Muscle of back (tissue), 11 donors: ENCODE results near the gene NLRP9. TPM values are rescaled to one million over a fixed set of nuclear protein-coding genes. Genes with fewer than 3 reads are reported as not detected.

Experiments used
- DNase-seq, 3 donors: peaks; one replicate each; pipeline versions ENCODE4 v3.0.0 to v3.0.0-alpha.2; 2013
- polyA plus RNA-seq, 10 donors: library from polyadenylated mRNA; unstranded; fragments of 120-200 nt; gene quantifications; one replicate each; pipeline ENCODE4 v1.2.1, GENCODE V29; 2013; ENCODE audit not compliant: insufficient read length in 10 of 10

Gene NLRP9
- polyA plus RNA-seq, 10 donors = 0.07 to 0.08 TPM; not detected in 8

DNA sequence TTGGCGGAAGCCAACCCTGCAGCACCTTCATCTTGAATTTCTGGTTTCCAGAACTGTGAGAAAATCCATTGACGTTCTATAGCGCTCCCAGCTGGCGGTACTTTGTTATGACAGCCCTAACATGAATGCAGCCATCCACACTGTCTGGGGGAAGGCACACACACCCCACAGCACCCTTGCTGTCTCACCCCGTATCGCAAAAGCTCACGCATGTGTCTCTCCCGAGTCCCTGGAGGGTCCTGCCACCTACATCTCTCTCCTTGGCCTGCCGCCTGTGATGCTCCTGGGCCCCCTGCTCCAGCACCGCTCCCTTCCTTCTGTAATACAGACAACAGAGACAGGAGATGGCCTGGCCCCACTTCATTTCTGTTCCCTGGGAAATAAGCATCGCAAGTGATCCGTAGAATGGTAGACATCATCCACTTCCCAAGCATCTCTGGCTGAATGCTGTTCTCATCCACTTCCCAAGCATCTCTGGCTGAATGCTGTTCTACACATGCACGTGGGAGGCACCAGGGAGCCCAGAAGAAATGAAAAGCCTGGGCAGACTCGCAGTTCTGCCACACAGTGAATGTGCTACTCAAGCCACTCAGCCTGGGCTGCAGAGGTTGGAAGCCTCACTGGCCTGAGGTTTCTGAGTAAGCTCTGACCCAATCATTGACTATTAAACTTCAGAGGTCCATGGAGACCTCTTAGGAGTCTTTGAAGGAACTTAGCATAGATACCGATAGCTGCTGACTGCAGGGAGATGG, 33.5 kb downstream of the NLRP9 start:
- DNase-seq = no peak

DNA sequence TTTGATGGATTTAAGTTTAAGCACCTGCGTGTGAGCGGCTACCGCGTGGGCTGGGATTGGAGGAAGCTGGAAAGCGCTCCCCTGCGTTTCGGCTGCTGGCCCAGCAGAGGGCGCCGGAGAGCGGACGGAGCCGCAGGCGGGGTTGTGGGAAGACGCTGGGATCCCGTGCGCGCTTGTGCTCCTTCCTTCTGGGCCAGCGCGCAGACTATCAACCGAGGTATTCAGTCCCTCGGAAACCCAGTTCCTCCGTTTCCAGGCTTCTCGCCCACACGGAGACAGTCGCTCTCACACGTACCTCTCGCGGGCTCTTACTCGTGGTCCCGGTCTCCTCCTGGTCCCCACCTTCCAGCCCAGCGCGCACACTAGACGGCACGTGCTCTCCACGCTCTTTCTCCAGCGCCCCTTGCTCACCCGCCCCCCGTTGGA, 34.4 kb downstream of the NLRP9 start:
- DNase-seq = peak in 2 of 3 donors; percentile 24 to 43

DNA sequence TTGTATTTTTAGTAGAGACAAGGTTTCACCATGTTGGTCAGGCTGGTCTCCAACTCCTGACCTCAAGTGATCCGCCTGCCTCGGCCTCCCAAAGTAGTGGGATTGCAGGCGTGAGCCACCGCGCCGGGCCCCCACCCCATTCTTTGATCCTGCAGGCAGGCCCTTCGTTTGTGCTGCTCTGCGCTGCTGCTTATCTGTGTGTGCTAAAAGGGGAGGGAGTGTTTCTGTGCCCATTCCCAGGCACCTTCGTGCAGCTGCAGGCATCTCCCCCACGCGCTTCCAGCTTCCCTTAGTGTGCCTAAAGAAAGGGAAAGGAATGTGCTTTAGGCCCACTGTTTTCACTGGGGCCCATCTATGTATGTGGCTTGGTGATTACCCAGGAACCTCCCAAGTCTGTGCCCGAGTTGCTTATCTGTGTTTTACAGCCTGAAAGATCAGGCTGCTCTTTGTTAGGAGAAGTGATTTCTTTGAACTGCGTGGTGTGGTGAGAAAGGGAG, 36.0 kb downstream of the NLRP9 start:
- DNase-seq = no peak

DNA sequence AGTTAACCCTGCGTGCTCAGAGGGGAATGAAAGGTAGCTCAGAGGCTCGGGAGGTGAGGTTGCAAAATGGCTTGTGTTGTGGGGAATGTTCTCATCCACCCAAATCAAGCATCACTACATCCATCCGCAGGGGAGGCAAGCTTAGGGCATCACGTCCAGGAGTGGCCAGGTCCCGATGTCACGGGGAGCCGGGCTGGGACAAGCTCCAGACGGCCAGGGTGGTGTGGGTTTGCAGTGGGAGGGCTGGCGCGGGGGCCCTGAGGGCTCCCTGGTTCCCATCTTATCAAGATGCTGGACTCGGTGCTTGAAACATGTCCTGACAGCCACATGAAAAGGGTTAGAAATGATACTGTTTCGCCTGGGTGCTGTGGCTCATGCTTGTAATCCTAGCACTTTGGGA, 37.4 kb downstream of the NLRP9 start:
- no peak for DNase-seq

DNA sequence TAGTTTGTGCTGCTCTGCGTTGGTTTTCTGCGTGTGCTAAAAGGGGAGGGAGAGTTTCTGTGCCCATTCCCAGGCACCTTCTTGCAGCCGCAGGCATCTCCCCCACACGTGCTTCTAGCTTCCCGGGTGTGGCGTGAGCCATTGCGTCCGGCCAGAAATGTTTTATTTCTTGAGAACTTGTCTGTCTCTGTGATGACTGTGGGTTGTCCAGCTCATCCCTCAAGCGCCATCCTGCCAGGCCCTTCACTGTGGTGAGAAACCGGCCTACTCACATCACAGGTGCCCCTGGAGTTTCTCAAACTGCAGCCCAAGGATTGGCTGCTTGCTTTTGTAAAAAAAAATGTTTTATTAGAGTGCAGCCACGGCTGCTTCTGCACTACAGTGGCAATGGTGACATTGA, 39.0 kb downstream of the NLRP9 start:
- DNase-seq = no peak

DNA sequence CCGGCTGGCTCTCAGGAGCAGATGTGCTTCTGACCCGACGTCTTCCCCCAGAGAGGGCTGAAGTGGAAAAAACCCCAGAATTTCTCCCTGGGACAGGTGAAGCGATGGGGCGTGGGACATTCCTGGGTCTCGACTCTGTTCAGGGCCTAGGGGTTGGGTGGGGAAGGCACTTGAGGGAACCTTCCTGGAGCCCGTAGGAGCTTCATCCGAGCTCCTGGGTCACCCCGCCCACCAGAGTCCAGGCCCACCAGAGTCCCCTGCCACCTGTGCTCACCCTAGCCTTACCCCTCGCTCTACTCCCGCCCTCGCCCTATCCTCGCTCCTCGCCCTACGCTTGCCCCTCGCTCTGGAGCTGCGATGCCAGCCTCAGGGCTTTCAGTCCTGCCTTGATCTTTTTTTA, 39.9 kb downstream of the NLRP9 start:
- no peak for DNase-seq

DNA sequence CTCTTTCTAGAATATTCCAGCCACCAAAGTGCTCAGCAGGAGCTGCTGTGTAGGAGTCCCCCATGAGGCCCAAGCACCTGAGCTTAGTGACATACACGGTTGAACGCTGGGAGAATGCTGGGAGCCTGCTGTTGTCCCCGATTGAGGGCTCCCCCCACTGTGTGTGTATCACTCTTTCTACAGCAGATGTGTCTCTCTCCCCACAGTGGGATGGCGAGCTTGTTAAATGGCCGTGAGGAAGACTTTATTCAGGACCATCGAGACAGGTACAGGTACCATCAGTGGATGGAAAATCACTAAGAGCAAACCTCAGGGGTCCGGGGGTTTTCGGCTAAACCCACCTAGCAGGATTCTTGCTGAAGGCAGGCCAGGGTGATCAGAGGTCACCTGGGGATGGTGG, 40.5 kb downstream of the NLRP9 start:
- no peak for DNase-seq

DNA sequence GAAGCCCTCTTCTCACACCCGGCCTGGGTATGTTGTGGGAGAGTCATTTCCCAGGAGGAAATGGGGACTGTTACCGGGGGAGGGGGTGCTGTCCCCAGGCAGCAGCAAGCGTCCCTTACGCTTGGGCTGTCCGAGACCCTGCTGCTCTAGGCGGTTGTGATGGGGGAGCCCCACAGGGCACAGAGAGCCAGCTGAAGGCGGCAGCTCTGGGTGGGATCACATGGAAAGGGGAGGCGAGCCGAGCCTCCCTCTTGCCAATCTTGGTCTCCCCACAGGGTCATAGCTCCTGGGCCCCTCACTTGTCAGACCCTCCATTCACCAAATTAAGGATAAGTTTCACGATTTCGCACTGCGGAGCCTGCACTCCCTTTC, 41.1 kb downstream of the NLRP9 start:
- no peak for DNase-seq

DNA sequence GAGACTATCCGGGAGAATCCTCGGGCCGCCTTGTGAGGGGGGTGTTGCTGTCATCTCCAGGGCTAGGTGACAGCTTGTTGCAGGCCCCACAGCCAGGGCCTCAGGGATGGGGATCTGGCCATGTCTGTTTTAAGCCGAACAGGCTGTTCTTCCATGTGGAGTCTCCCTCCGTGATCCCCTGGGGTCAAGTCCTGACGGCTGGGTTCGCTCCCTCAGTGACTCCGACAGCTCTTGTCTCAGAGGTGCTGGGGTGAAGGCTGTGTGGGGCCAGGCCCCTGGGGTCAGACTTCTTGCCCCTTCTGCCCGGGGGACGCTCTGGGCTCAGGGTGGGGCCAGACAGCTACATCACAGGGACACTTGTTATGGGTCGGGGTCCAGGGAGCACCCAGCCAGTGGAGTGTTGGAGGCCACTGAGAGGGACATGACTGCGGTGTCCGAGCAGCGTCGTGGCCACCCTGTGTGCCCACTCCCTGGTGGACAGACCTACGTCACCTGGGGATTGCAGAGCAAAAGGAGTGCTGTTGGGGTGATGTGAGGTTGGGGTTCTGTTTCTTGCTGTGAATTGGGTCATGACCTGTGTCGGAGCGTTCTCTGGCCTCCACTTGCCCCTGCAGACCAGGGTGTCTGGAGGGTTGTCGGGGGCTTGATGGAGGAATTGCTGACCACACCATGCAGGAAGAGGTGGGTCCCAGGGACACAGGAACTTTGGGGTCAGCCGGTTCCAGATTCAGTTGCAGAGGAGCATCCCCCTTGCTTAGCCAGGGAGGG, 41.7 kb downstream of the NLRP9 start:
- no peak for DNase-seq

DNA sequence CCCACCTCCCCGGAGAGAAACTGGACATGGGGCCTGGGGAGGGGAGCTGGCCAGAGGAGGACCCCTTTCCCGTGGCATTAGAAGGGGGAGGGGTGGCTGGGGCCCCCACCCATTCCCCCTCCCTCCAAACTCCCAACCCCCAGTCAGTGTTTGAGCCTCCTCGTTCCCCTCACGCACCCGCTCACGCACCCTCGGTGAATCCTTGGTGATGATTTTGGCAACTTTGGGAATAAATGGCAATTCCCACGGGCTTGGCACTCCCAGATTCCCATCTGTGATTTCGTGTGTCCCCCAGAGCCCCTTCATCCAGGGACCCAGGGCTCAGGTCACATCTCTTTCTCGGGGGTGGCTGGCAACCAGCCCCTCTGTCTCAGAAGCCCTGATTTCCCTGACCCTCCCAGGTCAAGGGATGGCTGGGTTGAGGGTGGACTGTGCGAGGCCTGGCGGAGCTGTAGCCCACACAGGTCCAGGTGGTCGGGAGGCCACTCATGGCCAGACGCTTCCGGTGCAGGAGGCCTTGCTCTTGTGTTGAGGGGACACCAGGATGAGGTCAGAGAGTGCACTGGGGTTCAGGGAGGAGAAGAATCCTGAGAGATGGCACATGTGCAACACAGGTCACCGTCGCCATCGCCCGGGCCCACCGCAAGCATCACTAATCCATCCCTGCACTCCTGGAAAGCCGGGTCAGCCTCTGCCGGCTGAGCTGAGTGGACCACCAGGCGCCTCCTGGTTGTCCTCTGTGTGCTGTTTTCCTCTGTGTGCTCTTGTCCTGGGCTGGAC, 42.5 kb downstream of the NLRP9 start:
- no peak for DNase-seq

DNA sequence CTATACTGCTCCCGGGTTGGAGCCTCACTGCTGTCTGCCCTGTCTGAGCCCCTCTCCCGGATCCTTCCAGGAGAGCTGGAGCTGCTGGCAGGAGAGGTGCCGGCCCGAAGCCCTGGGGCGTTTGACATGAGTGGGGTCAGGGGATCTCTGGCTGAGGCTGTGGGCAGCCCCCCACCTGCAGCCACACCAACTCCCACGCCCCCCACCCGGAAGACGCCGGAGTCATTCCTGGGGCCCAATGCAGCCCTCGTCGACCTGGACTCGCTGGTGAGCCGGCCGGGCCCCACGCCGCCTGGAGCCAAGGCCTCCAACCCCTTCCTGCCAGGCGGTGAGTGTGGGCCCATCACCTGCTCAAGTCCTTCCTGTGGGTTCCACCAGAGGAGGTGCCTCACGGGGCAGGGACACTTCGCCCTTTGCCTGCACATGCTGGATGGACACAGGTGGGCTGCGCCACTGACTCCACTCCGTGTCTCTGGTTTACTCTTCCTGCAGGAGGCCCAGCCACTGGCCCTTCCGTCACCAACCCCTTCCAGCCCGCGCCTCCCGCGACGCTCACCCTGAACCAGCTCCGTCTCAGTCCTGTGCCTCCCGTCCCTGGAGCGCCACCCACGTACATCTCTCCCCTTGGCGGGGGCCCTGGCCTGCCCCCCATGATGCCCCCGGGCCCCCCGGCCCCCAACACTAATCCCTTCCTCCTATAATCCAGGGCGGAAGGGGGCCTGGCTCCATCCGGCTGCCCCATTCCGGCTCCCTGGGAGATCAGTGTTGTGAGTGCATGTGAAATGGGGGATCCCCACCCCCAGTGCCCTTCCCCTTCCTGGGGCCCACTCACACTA, 43.3 kb downstream of the NLRP9 start:
- no peak for DNase-seq

DNA sequence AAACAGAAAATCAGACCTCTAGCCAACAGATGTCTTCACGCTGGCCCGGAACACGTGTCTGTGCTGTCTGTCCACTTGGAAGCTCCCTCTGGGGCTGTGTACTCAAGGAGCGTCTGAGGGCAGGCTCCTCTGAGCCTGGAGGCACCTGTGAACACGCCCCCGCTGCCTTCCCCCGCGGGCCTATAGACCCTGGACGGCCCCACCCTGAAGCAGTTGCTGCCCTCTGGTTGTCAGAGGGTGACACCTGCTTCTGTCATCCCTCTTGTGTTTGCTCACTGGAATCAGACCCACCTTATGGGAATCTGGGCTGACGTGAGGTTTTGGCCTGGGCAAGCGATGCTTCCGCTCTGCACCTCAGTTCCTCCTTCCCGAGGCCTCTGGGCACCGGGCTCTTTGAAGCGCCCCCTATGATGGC, 44.0 kb downstream of the NLRP9 start:
- DNase-seq = no peak

DNA sequence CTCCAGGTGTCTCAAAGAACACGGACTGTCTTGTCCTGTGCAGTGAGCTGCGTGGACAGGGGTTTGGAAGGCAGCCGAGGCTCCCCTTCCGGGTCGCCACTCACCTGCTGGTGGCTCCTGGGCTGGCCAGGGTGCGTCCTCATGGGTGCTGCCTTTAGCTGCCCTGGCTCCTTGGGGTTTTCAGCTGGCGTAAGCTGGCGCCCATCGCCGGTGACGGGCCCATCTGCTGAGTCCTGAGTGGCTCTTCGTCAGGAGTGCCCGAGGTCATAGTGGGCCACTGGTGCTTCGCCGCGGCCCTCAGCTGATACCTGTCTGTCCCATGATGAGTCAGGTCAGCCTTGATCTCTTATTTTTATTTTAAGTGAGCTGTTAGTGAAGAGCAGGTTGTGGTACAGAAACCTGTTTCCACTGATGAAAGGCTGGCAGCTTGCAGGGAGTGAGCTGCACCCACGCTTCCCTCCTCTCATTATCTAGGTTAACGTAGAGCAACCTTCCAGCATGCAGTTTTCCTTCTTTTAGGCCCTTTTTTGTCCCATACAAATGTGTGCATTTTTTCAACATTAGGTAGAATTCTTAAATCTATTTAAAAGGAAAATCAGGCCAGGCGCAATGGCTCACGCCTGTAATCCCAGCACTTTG, 44.7 kb downstream of the NLRP9 start:
- no peak for DNase-seq

DNA sequence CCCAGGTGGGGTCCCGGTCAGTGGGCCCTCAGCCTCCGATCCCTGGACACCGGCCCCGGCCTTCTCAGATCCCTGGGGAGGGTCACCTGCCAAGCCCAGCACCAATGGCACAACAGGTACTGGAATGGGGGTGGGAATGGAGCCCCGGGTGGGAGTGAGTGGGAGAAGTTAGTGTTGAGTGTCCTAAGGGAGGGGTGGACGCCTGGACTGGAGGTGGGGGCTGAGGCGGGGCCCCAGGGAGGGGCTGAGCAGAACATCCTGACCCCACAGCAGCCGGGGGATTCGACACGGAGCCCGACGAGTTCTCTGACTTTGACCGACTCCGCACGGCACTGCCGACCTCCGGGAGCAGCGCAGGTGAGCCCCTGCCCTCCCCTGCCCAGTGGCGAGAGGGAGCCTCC, 45.5 kb downstream of the NLRP9 start:
- no peak for DNase-seq

DNA sequence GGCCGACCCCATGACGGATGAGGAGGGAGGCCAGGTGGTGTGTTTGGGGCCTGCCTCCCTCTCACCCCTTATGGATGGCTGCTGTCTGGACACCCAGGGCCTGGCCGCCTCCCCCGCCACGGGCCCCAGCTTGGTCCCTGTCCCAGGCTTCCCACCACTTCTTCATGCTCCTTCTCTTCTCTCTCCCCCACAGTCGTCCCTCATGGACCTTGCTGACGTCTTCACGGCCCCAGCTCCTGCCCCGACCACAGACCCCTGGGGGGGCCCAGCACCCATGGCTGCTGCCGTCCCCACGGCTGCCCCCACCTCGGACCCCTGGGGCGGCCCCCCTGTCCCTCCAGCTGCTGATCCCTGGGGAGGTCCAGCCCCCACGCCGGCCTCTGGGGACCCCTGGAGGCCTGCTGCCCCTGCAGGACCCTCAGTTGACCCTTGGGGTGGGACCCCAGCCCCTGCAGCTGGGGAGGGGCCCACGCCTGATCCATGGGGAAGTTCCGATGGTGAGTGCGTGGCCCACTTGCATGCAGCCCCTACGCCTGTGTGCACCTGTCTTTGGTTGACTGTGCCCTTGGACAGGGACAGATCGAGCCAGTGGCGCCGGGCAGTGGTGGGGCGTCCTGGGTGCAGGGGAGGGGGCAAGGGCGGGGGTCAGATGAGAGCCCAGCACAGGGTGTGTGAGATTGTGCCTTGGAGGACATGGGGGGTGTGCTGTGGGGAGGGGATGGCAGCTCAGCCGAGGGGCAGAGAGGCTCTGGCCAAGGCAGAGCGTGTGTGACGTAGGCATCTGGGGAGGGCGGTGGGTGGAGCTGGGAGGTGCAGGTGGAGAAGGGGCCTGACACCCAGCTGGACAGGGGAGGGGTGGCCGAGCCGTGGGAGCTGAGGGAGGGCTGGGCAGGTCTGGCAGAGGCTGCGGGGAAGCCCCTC, 46.4 kb downstream of the NLRP9 start:
- no peak for DNase-seq

DNA sequence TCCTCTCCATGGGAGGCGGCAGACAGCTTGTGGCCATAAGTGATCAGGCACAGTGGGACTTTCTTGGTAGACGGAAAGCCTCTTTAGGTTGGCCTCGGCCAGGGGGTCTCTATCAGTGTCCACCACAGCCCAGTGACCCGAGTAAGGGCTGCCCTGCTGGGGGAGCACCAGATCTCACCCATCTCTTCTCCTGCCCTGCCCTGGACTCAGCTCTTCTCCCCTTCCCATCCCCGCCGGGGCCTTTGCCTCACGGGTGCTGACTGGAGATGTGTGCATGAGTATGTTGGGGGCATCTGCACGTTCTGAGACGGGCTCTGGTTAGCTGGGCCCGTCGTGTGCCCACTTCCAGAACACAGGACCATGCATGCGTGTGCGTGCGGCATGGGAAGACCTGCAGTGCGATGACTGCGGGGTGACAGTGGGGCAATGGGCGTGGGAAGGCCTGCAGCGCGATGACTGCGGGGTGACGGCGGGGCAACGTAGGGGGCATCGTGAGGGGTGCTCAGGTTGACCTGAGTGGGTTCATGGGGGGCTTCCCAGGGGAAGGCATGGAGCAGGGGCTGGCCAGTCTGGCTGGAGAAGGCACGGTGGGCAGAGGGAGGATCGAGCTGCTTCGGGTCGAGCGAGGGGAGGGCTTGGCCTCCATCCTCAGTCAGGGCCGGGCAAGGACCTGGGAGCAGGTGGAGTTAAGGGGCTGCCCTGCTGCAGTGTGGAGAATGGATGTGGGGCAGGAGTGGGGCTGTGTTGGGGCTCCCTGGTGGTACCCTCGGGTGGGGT, 47.2 kb downstream of the NLRP9 start:
- DNase-seq = no peak

DNA sequence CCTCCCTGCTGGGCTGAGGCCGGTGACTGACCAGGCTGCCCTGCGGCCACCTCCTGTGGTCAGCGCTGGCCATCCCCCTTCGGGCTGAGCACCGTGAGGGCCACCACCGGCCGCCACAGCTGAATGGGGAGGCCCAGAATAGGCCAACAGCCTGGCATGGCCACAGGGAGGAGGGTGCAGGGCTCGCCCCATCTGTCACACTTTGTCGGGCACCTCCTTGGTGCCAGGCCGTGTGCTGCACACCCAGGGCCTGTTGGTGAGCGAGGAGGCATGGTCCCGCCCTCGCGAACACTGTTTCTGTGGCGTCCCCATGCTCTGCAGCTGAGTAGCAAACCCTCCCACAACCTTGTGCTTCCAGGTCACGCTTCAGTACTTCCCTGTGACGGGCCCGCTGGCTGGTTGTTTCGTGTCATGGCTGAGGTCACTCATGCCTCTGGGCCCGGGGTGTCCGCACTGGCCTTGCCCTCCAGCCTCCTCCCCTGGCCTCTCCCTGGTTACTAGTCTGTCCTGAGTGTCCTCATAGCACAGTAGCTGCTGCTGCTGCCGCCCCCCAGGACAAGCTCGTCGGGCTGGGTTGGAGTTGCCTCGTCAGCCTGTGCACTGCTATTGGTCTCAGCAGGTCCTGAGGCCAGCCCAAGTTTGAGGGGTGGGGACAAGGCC, 48.0 kb downstream of the NLRP9 start:
- DNase-seq = no peak

DNA sequence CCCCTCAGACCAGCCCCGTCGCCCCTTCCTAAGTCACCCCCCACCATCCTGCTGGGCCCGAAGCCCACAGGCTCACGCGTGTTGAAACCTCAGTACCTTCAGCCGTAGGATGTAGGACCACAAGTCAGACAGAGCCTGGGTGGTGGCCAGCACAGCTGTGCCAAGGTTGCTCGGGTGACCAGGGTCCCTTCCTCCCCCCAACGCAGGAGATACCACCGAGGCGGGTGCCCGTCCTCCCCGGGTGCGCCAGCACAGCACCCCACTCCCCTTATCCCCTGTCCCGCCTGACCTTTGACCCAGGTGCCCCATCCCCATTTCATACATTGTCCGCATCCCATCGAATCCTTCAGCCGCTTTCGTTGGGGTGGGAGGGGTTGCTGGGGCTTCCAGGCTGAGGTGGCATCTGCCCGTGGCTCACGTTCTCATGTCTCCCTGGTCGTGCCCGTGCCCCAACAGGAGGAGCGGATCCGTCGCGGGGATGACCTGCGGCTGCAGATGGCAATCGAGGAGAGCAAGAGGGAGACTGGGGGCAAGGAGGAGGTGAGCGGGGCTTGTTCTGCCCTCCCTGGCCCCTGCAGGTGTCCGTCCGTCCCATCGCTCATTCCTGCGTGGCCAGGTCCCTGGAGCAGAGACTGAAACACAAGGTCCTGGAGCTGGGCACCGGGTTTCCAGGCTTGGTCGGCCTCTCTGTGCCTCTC, 48.6 kb downstream of the NLRP9 start:
- no peak for DNase-seq
